ENCODE data around the gene CCDC178.

CCDC178 gene

DNA sequence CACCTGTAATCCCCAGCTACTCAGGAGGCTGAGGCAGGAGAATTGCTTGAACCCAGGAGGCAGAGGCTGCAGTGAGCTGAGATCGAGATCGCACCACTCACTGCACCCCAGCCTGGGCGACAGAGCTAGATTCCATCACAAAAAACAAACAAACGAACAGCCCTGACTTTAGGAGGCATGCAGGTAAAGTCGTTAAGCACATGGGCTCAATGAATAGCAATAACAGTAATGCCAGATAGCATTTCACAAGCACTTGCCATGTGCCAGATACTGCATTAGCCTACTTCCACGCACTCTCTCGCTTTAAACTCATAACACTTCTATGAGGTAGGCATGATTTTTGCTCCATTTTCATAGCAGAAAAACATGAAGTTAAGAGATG, 532.1 kb downstream of the CCDC178 start:
- Histone ChIP-seq H3K9me2 (replicated peaks; ENCODE audit: control insufficient read depth, low read length) (no peaks in the 10 kb centered on the region), H3F3A (ENCODE audit: control insufficient read depth, insufficient read depth) (no peaks in the 10 kb centered on the region)

DNA sequence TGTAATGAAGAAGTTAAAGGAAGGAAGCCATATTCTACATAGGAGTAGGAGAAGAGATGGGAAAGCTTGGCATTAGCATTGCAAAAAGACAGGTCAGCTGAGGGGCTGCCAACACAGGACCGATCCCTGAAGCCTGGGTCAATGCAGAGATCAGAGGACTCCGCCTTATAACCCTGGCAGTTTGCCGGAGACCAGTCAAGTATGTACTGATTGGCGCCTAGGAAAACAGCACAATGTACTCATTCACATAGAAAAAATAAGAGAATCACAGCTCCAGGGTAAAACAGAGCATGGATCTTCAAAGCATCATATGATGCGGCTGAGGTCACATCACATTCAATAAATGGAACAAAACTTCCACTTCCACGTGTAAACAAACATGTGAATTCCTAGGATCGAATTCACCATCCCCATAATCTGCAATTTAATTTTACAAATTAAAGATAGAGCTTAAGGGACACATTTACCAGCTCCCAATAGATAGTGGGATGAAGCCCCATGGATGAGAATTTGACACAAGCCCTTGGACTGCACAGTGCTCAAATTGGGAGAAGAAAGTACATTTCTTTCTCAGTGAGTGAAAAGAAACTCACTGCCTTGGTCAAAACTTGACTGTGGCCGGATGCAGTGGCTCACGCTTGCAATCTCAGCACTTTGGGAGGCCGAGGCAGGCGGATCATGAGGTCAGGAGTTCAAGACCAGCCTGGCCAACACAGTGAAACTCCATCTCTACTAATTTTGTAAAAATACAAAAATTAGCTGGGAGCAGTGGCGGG, 532.7 kb downstream of the CCDC178 start:
- H4K20me1 ChIP-seq (ENCODE audit: control insufficient read depth, insufficient read depth, low read depth, low read length), result no peaks in the 10 kb centered on the region
- H3K27me3 ChIP-seq (ENCODE audit: control insufficient read depth, low read length), result no peaks in the 10 kb centered on the region
- H3K79me2 ChIP-seq (ENCODE audit: control insufficient read depth, low read length), result no peaks in the 10 kb centered on the region
- no peak overlapping the region for H3K4me3 ChIP-seq (ENCODE audit: low read length)
- H3K4me2 ChIP-seq (ENCODE audit: low read length), result no peak overlapping the region
- no peak for TF ChIP-seq EZH2phosphoT487 (IDR thresholded peaks at IDR 0.05; ENCODE audit: borderline replicate concordance, low read length)
- TF ChIP-seq, protein P1, sequence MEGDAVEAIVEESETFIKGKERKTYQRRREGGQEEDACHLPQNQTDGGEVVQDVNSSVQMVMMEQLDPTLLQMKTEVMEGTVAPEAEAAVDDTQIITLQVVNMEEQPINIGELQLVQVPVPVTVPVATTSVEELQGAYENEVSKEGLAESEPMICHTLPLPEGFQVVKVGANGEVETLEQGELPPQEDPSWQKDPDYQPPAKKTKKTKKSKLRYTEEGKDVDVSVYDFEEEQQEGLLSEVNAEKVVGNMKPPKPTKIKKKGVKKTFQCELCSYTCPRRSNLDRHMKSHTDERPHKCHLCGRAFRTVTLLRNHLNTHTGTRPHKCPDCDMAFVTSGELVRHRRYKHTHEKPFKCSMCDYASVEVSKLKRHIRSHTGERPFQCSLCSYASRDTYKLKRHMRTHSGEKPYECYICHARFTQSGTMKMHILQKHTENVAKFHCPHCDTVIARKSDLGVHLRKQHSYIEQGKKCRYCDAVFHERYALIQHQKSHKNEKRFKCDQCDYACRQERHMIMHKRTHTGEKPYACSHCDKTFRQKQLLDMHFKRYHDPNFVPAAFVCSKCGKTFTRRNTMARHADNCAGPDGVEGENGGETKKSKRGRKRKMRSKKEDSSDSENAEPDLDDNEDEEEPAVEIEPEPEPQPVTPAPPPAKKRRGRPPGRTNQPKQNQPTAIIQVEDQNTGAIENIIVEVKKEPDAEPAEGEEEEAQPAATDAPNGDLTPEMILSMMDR (IDR thresholded peaks at IDR 0.05; ENCODE audit: low read depth, low read length, poor library complexity, severe bottlenecking), result no peak
- H3K9me3 ChIP-seq (ENCODE audit: control insufficient read depth, insufficient read depth, low read length), result no peaks in the 10 kb centered on the region
- no peaks in the 10 kb centered on the region for H3F3A ChIP-seq (ENCODE audit: control insufficient read depth, insufficient read depth)
- H3K4me1 ChIP-seq (ENCODE audit: control insufficient read depth, low read length), result peaks cover 47% of the 10 kb centered on the region
- no peaks in the 10 kb centered on the region for H3K36me3 ChIP-seq (ENCODE audit: control insufficient read depth, low read length)
- no peaks in the 10 kb centered on the region for H3K9me2 ChIP-seq (replicated peaks; ENCODE audit: control insufficient read depth, low read length)
- H3K27ac ChIP-seq (ENCODE audit: low read depth, low read length), result no peak overlapping the region

More for the DNA sequence above, 532.1 kb downstream of the CCDC178 start:
- H4K20me1 ChIP-seq (ENCODE audit: control insufficient read depth, insufficient read depth, low read depth, low read length), result no peaks in the 10 kb centered on the region
- no peak overlapping the region for H3K4me3 ChIP-seq (ENCODE audit: low read length)
- no peak overlapping the region for H3K27ac ChIP-seq (ENCODE audit: low read depth, low read length)
- H3K9me3 ChIP-seq (ENCODE audit: control insufficient read depth, insufficient read depth, low read length), result no peaks in the 10 kb centered on the region
- H3K4me1 ChIP-seq (ENCODE audit: control insufficient read depth, low read length), result peaks cover 42% of the 10 kb centered on the region
- TF ChIP-seq, protein P1 (IDR thresholded peaks at IDR 0.05; ENCODE audit: low read depth, low read length, poor library complexity, severe bottlenecking), result no peak
- TF ChIP-seq EZH2phosphoT487 (IDR thresholded peaks at IDR 0.05; ENCODE audit: borderline replicate concordance, low read length), result no peak
- H3K36me3 ChIP-seq (ENCODE audit: control insufficient read depth, low read length), result no peaks in the 10 kb centered on the region
- no peak overlapping the region for H3K4me2 ChIP-seq (ENCODE audit: low read length)
- no peaks in the 10 kb centered on the region for H3K79me2 ChIP-seq (ENCODE audit: control insufficient read depth, low read length)
- no peaks in the 10 kb centered on the region for H3K27me3 ChIP-seq (ENCODE audit: control insufficient read depth, low read length)

DNA sequence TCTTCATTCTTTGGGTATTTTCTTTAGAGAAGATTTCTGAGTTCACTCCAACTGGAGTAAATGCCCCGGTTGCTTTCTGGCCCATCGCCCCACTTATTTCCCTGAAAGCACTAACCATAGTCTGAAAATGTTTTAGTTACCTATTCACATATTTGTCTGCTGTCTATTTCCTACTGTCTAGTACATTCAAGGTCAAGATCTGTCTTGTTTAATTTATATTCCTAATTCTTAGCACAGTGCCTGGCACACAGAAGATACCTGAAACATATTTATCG, 533.3 kb downstream of the CCDC178 start:
- Histone ChIP-seq H3K36me3 (ENCODE audit: control insufficient read depth, low read length) (no peaks in the 10 kb centered on the region), H3K4me2 (ENCODE audit: low read length) (no peak overlapping the region), H3K9me2 (replicated peaks; ENCODE audit: control insufficient read depth, low read length) (no peaks in the 10 kb centered on the region), H3K9me3 (ENCODE audit: control insufficient read depth, insufficient read depth, low read length) (no peaks in the 10 kb centered on the region), H3K4me1 (ENCODE audit: control insufficient read depth, low read length) (peaks cover 53% of the 10 kb centered on the region), H3F3A (ENCODE audit: control insufficient read depth, insufficient read depth) (no peaks in the 10 kb centered on the region), H4K20me1 (ENCODE audit: control insufficient read depth, insufficient read depth, low read depth, low read length) (no peaks in the 10 kb centered on the region), H3K4me3 (ENCODE audit: low read length) (no peak overlapping the region), H3K27ac (ENCODE audit: low read depth, low read length) (no peak overlapping the region), H3K79me2 (ENCODE audit: control insufficient read depth, low read length) (no peaks in the 10 kb centered on the region), H3K27me3 (ENCODE audit: control insufficient read depth, low read length) (no peaks in the 10 kb centered on the region)
- TF ChIP-seq EZH2phosphoT487 (IDR thresholded peaks at IDR 0.05; ENCODE audit: borderline replicate concordance, low read length), result no peak
- TF ChIP-seq, protein P1 (IDR thresholded peaks at IDR 0.05; ENCODE audit: low read depth, low read length, poor library complexity, severe bottlenecking), result no peak
